ENCODE data around the gene SNW1. TPM values are rescaled to one million over a fixed set of nuclear protein-coding genes. Genes with fewer than 3 reads are reported as not detected.

Gene SNW1
- total RNA-seq, 1 experiment from 2014 or later = 92.1 TPM

GRCh38 chr14:77708749-77709148 is 52.2 kb downstream of the SNW1 start:
- CTCF ChIA-PET = no interaction called here
- H3K4me3 Mint-ChIP-seq = peak overlapping the region; percentile 91
- peaks cover 18% of the 10 kb centered on the region for H3K4me1 Mint-ChIP-seq
- H3K27ac Mint-ChIP-seq = peak overlapping the region; percentile 90
- no peaks in the 10 kb centered on the region for H3K27me3 Mint-ChIP-seq (ENCODE audit: low read depth)
- no peaks in the 10 kb centered on the region for H3K9me3 Mint-ChIP-seq
- POLR2A ChIA-PET = no interaction called here
- TF ChIP-seq ZNF416 (CRISPR knock-in tag; IDR thresholded peaks at IDR 0.05) = no peak
- no peak for TF ChIP-seq ZNF512 (CRISPR knock-in tag; IDR thresholded peaks at IDR 0.05; ENCODE audit: borderline replicate concordance)
- TF ChIP-seq ATF2 (CRISPR knock-in tag; IDR thresholded peaks at IDR 0.05; ENCODE audit: borderline replicate concordance, low read depth) = no peak
- no peak for TF ChIP-seq TEAD1 (CRISPR knock-in tag; IDR thresholded peaks at IDR 0.05)
- no peak for TF ChIP-seq SMAD3 (CRISPR knock-in tag; IDR thresholded peaks at IDR 0.05; ENCODE audit: borderline replicate concordance)
- no peak for TF ChIP-seq CREB1 (CRISPR knock-in tag; IDR thresholded peaks at IDR 0.05)
- TF ChIP-seq ZNF263 (CRISPR knock-in tag; IDR thresholded peaks at IDR 0.05; ENCODE audit: low read depth) = no peak
- no peak for TF ChIP-seq ZMAT4 (CRISPR knock-in tag; IDR thresholded peaks at IDR 0.05)
- TF ChIP-seq MXD4 (CRISPR knock-in tag; IDR thresholded peaks at IDR 0.05; ENCODE audit: borderline replicate concordance) = no peak
- no peak for TF ChIP-seq E2F4 (CRISPR knock-in tag; IDR thresholded peaks at IDR 0.05; ENCODE audit: borderline replicate concordance, low read depth)
- no peak for TF ChIP-seq USF1 (CRISPR knock-in tag; IDR thresholded peaks at IDR 0.05)
- no peak for DNase-seq (ENCODE audit: low spot score)
- ATAC-seq = no peak
- H3K36me3 Mint-ChIP-seq = peaks cover 44% of the 10 kb centered on the region

- Mint-ChIP-seq H3K27me3 (ENCODE audit: low read depth) (no peaks in the 10 kb centered on the region), H3K4me1 (peaks cover 18% of the 10 kb centered on the region), H3K9me3 (no peaks in the 10 kb centered on the region), H3K27ac (peak within 1 kb of the TSS; percentile 90), H3K36me3 (peaks cover 38% of the 10 kb centered on the region), H3K4me3 (peak within 1 kb of the TSS; percentile 91)
- POLR2A ChIA-PET = no interaction called here
- CTCF ChIA-PET = no interaction called here
- peak; percentile 76 for DNase-seq (ENCODE audit: low spot score)
- peak; percentile 96 for ATAC-seq
- TF ChIP-seq MAX (CRISPR knock-in tag; IDR thresholded peaks at IDR 0.05) (peak; percentile 69; the same call in 1 of the 2 replicates), USF1 (CRISPR knock-in tag; IDR thresholded peaks at IDR 0.05) (no peak), SMAD4 (CRISPR knock-in tag; IDR thresholded peaks at IDR 0.05) (no peak), ATF2 (CRISPR knock-in tag; IDR thresholded peaks at IDR 0.05; ENCODE audit: borderline replicate concordance, low read depth) (no peak), ZSCAN18 (CRISPR knock-in tag; IDR thresholded peaks at IDR 0.05) (no peak), TEAD1 (CRISPR knock-in tag; IDR thresholded peaks at IDR 0.05) (0 out of 2 replicates have a peak, but pooled peaks have one; percentile 34), ARID4B (CRISPR knock-in tag; IDR thresholded peaks at IDR 0.05; ENCODE audit: borderline replicate concordance) (0 out of 2 replicates have a peak, but pooled peaks have one; percentile 13), NR2C2 (CRISPR knock-in tag; IDR thresholded peaks at IDR 0.05) (peak; percentile 97), SP1 (CRISPR knock-in tag; conservative IDR thresholded peaks at IDR 0.05) (0 out of 2 replicates have a peak, but pooled peaks have one; percentile 54), ZNF423 (CRISPR knock-in tag; IDR thresholded peaks at IDR 0.05) (no peak), ETV6 (CRISPR knock-in tag; IDR thresholded peaks at IDR 0.05) (0 out of 2 replicates have a peak, but pooled peaks have one; percentile 22)
Observed at GRCh38 chr14:77707724-77708408, 53.1 kb downstream of the SNW1 start, which contains the start of the genes ALKBH1 and SLIRP. Gene ALKBH1, minus strand, starts transcription at chr14:77708023. Its CDS starts 19 bp downstream, at chr14:77708004. Gene SLIRP, plus strand, starts transcription at chr14:77708103. Its CDS starts 9 bp downstream, at chr14:77708112.
